HG03575 (cell line): Measurements from ENCODE around the gene ST7.
"Not testable (repeated sequence)": the region's sequence is repeated elsewhere in the genome, so short reads cannot be mapped to it uniquely, and the experiment has no call there.

ENCODE experiments used
- ATAC-seq: cut with Tn5 transposase; IDR thresholded peaks from one replicate; pipeline ENCODE4 v1.9.1; 2021; ENCODE audit not compliant: unreplicated experiment, insufficient number of reproducible peaks, low FRiP score; ENCODE audit errors: extremely low read depth

The ST7 gene

DNA sequence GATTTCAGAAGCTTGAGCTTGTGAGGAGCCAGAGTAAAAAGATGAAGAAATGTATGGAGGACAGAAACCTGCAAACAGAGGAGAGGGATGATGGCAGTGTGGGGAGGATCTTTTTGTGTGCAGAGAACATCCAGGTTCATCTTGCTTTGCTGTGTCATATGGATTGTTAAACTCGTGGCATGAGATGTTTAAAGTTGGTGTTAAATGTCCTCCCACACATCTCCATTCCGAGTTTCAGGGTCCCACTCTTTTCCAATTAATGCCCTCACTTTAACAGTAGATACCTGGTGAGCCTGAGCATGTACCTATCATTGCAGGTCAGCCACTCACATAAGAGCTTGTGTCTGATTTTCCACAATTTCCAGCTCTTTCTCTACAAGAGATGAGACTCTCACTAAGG, 147.7 kb downstream of the ST7 start:
- ATAC-seq, result no peak

DNA sequence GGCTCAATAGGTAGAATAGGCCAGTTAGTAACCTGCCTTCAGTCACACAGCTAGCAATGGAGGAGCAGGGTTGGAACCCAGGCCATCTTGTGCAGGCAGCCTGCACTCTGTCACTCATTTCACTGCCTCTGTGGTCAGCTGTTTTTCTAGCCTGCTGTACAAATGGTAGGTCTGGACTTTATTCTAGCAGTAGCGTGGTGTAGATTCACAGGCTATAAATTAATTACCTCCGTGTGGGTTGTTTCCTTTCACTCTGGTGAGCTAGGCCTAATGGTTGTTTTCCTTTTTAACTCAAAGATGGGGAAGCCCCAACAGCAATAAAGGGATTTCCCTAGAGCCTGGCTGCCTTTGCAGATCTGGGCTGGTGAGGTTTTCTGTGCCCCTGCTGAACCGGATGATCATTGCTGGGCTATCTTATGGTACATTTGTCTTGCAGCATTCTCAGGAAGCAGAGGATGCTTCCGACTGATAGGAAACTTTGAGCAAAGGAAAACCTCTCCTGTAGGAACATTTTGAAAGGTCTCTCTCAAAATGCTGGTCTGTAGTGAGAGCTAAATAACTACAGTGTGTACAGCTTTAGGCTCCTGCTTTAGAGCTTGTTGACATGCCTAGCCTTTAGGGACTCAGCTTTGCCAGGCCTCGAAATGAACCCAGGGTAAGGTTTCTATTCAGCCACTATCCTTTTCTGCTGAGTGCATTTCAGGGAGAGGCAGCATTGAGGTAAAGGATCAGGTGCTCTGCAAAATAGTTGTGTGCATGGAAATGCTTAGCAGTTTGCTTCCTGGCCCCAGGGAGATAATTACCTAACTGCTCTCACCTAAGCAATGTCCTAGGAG, 157.4 kb downstream of the ST7 start:
- peak; percentile 87 for ATAC-seq

DNA sequence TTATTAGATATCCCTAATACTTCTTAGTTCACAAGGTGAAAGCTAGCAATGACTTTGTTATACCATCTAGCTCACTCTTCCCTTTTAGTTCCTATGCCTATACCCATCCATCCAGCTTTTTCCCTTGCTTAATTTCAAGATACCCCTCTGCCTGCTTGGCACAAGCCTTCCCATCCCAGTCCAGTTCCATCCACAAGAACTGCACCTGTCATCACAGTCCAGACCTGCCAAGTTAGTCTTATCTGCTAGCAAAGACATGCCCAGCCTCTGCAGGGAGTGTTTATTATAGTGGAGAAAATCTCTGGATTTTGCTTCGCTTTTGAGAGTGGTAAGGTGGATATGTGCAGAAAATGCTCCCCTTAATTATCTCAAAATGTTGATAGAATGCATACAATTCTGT, 158.2 kb downstream of the ST7 start:
- no peak for ATAC-seq

DNA sequence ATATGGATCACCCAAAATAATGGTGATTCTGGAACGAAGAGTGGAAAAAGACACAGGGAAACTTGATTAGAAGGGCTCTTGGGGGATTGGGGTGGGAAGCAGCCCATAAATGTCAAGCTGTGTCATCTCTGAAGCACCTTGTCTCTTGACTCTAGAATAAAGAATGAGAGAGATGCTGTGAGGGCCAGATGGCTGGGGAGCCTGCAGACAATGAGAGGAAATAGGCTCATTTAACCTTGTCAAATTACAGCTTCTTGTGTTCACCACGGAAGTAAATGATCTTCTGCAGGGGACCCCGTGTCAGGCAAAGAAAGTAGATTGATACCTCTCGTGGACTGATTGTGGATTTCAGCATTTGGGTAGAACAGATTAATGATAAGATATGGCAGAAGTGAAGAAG, 159.3 kb downstream of the ST7 start:
- ATAC-seq, result no peak

DNA sequence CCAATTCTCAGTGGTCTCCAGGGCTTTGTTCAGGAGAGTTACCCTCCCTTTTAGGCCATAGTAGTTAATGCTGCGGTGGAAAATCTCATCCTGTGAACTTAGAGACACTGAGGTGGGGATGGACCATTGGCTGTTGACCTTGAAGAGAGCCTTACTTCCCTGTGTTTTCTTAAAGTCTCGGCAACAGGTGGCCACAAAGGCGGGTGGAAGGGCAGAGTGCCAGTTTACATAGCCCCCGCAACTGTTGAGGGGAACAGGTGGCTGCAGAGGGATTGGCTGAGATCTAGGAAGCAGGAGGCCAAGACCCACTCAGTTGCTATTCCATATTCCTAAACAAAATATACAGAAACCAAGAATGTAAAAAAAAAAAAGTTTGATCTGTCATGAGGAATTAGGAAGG, 160.6 kb downstream of the ST7 start:
- no peak for ATAC-seq

DNA sequence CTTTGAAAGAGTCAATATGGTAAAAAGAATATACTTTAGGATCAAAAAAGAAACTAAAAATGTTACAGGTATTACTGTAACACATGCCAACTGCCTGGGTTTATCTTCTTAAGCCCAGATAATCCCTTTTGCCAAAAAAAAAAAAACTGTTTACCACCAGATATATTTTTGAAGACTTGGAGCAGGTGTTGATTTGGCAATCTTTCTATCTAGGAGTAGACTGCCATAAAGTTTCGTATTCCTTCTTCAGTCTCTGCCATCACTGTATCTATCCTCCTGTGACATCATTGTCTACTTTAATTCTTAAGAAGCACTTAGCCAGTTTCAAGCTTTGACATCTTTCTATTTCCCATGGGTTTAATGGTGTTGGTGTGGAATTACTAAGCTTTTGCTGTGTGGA, 161.0 kb downstream of the ST7 start:
- ATAC-seq, result no peak

DNA sequence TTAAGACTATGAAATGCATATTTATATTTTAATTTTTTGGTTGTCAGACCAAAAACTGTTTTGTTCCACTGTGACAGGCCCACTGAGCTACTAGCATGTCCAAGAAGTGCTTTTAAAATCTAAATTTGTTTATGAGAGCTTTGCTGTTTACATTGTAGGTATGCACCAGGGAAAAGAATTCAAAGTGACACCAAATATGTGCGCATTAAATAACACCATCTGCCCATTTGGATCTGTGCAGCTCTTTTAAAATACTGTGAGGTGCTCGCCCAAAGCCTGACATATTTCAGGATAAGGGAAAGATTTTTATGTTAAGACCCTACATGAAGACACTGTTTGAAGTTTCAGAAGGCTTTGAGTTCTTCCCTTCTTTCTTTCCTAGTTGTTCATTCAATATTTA, 162.9 kb downstream of the ST7 start:
- no peak for ATAC-seq

DNA sequence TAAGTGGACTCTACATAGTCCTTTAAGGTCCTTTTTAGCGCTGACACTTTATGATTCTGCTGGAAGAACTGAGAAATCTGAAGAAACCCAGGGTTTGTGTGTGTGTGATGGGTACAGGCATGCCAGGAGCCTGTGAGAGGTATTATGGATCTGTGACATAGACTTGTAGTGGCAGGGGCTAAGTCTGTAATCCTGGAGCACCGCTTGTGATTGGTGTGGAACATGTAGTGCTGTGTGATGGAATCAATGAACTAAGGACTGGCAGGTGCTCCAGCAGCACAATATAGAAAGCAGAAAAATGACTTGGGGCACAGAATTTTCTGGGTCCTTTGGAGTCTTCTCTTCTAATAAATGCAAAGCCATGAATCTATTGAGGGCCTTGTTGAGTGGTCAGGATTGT, 163.9 kb downstream of the ST7 start:
- no peak for ATAC-seq

DNA sequence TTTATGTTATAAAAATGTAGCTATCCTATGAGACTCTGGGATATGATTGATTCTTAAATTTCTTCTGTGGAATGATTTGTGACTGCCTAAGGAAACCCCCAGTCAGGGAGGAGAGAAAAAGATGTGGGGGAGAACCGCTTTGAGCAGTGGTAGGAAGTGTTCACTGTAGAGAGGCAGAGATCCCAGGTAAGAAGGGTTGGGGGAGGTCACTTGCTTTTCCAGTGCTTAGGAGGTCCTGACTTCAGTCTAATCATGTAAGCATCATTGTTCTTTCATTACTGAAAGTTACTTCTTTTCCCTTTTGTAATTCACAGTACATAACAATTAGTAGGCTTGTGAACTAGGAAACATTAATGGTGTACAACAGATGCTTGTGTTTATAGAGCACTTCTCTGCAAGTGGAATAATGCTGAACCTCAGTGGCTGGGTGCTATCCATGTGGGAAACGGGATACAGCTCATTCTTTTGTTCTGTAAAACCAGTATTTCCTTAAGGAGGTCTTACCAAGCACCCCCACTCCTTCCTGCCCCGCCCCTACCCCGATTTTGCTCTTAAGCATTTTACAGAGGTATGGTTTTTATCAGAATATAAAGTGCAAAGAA, 165.4 kb downstream of the ST7 start:
- no peak for ATAC-seq

DNA sequence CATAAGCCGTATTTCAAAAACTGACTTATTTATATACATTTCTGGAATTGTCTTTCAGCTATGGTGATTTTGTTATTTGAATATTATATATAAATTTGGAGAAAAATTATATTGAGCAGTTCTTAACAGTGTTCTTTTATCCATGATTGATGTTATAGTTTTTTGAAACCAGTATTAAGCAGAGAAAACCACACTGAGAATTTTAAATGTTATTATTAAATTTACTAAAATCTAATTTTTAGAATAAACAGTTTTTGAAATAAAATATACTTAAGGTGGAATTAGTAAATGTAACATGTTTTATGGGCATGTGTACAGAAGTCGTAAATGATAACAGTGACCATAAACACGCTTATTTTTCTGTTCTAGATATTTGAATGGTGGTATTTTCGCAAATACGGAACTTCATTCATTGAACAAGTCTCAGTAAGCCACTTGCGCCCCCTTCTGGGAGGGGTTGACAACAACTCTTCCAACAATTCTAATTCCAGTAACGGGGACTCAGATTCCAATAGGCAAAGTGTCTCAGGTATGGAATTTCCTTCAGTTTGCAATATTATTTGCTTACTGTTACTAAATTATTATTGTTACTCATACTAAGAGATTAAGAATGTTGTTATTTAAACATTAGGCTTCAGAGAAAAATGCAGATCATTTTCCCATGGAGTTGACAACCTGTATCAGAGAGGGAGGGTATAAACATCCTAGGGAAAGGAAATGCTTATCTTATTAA, 166.1 kb downstream of the ST7 start:
- no peak for ATAC-seq

DNA sequence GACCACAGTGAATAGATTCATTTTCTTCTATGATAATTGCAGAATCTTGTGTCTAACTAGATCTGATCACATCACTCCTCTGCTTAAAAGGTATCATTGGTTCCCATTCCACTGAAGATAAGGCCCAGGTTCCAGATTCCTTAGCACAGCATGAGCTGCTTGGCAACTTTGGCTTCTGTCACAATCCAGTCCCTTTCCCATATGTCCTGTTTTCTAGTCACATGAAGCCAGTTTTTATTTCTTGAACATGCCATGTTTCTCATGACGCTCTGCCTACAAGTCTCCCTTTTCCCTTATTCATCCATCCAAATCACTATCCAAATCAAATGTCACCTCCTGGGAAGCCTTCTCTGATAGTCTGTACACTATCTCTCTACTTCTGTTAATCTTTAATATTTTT, 167.0 kb downstream of the ST7 start:
- not testable (repeated sequence) for ATAC-seq

DNA sequence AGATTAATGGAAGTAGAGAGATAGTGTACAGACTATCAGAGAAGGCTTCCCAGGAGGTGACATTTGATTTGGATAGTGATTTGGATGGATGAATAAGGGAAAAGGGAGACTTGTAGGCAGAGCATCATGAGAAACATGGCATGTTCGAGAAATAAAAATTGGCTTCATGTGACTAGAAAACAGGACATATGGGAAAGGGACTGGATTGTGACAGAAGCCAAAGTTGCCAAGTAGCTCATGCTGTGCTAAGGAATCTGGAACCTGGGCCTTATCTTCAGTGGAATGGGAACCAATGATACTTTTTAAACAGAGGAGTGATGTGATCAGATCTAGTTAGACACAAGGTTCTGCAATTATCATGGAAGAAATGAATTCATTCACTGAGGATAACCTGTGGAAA, 168.7 kb downstream of the ST7 start:
- not testable (repeated sequence) for ATAC-seq

DNA sequence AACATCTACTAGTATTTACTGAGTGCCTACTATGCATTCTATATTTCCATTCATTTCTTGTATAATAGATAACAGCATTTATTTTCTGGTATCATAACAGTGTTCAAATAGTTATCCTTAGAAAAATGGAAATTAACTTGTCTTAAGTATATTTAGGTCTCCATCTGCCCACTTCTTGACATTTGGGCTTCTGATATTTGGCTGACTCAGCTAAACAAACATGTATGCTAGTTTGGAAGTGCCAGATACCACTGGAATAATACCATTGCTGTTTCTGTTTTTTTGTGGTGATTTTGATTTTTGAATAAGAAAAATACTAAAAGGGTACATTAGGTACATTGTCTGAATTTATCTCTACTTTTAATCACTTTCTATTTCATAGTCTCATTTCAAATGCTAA, 169.2 kb downstream of the ST7 start:
- no peak for ATAC-seq

DNA sequence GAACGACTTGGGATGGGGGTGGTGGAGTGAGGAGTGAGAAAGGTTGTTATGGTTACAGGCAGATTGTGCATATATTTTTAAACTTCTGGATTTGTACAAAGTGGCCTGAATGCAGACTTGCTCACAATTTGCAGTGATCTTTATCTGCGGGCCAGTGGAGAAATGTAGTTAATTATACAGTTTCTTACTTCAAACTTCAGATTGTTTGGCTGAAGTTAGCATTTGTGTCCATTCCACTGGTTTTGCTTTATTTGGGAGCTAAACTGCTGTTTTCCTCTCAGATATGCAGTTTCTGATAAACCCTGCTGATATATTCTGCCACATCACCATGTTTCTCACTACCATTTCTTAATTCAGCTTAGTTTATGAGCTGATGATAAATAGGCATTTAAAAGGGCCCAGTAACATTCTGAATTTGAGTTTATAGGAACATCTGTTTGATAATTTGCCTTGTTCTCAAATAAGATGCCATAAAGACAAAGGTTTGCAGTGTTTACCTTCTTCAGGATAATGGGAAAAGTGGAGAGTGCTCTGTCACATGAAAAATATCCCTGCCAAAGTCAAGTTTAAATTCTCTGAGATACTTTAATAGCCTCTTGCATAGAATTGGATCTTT, 170.1 kb downstream of the ST7 start:
- no peak for ATAC-seq

DNA sequence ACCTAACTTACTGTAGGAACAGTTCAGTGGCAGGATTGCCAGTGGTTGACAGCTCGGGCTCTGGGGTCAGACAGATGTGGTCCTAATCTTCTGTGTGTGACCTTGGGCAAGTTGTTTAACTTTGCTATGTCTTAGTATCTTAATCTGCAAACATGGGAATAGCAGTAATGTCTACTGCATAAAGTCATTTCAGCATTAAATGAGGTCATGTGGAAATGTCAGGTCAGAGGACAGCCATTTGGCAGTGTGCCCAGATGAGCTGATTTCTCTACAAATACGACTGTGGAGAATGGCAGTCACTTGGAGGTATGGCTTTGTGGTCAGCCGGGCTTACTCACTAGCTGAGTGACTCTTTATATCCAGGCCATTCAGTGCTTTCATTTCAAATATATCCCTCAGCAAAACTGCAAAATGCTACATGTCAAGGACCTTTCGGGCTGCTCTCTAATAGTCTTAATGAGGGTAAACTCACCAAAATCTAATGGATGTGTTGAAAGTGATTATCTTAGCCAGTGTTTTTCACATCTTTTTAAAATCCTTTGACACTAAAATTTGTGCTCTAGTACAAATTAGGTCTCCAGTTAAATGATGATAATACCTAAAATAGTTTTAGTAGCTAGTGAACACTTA, 171.4 kb downstream of the ST7 start:
- ATAC-seq, result peak; percentile 61

DNA sequence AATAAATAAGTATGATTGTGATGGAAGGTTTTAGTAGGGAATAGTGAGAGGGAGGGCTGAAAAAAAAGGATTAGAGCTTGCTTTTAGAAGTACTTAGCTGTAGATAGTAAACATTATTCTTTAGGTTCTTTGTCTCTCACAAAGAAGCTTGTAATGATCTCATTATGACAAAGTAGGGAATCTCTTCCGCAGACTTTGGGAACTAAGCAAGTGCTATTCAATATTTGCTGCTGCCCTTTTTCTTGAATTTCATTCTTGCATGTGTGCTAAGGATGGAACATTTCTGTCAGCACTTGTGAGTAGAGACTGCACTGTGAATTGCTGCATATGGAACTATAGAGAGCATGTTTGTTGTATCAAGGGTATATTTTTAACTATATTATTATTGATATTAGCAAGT, 173.4 kb downstream of the ST7 start:
- no peak for ATAC-seq

DNA sequence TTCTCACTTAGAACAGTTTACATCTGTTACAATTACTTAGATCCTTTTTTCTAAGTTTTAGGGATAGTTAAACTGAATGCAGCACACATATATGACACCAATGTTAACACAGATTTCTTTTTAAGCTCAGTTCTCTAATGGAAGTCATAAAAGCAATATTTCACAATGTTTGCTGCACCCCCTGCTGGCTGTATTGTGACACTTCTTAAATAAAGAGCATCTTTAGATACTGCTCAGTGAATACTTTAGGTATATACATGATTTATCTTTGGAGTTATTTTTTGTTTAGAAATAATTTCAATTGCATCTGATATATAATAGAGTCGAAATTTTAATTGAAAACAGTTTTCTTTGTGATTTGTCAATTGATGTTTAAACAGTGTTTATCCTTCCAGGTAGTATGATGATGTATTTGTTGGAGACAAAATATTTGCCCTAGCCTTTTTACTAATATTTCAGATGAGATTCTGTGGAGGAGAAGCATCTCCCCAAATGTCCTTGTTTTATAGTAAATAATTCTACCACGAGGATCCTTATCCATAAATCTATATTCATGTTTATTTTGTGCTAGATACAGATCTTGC, 174.4 kb downstream of the ST7 start:
- no peak for ATAC-seq

DNA sequence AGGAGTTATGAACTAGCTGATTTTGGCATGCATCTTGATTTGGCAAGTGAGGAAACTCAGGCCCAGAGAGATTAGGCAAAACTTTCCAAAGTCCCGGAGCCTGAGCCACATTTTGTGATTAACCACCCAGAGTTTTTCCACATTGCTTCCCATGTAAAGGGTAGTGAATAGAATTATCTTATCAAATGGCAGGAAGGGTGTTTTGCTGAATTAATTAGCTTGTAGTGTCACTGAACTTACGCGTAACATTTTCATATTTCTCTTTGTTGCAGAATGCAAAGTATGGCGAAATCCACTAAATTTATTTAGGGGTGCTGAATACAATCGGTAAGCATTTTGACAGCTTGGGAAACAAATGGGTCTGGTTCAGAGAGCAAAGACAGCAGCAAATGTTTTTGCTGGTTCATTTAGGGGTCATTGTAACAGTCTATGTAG, 176.2 kb downstream of the ST7 start:
- no peak for ATAC-seq

DNA sequence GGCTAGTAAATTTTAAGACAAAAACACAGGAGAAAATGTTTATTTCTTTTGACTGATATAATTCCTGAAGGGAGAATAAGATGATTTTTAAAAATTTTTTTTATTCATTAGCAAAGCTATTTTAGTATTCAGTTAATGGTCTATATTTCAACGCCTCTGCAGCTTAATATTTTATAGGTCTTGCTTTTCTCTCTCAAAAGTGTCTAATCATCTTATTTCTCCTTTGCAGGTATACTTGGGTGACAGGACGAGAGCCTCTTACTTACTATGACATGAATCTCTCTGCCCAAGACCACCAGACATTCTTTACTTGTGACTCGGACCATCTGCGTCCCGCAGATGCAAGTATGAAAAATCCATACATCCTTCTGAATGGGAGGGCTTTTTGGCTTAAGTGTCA, 177.0 kb downstream of the ST7 start:
- no peak for ATAC-seq
